ENCODE results near the gene NAT16. TPM values are rescaled to one million over a fixed set of nuclear protein-coding genes. Genes with fewer than 3 reads are reported as not detected.

NAT16 gene
- total RNA-seq, 3 donors from 2014 or later: not detected

- H3K4me1 ChIP-seq (ENCODE audit: low read depth): peaks cover 5% of the 10 kb centered on the region
- no peak overlapping the region for H3K4me3 ChIP-seq
- no peak for ATAC-seq
- intact Hi-C loops (cut with DNase I, micrococcal nuclease): loop anchor here in 1 of 2 donors (10.0 kb wide), 1 partner anchor 133 kb away; no protein-coding TSS in a partner anchor
- H3K36me3 ChIP-seq (ENCODE audit: low read depth): no peaks in the 10 kb centered on the region
- DNase-seq: no peak
- no peak for TF ChIP-seq CTCF (IDR thresholded peaks at IDR 0.05)
- no peaks in the 10 kb centered on the region for H3K9me3 ChIP-seq
Observed at GRCh38 chr7:101151908-101152651, 28.0 kb downstream of the NAT16 start.

GRCh38 chr7:101140746-101141382 is 39.2 kb downstream of the NAT16 start:
- TF ChIP-seq CTCF (IDR thresholded peaks at IDR 0.05): no peak
- intact Hi-C loops (cut with DNase I, micrococcal nuclease): no loop called here
- no peaks in the 10 kb centered on the region for H3K9me3 ChIP-seq
- no peaks in the 10 kb centered on the region for H3K36me3 ChIP-seq (ENCODE audit: low read depth)
- DNase-seq (no peak), ATAC-seq (no peak)
- H3K4me3 ChIP-seq: no peak overlapping the region
- peaks cover 6% of the 10 kb centered on the region for H3K4me1 ChIP-seq (ENCODE audit: low read depth)

- Histone ChIP-seq H3K4me3 (no peak overlapping the region), H3K4me1 (ENCODE audit: low read depth) (peaks cover 6% of the 10 kb centered on the region), H3K36me3 (ENCODE audit: low read depth) (no peaks in the 10 kb centered on the region), H3K9me3 (no peaks in the 10 kb centered on the region)
- no peak for DNase-seq
- no peak for ATAC-seq
- intact Hi-C loops (cut with DNase I, micrococcal nuclease): no loop called here
- no peak for TF ChIP-seq CTCF (IDR thresholded peaks at IDR 0.05)
Observed at GRCh38 chr7:101140339-101140699, 39.8 kb downstream of the NAT16 start.

- intact Hi-C loops (cut with DNase I, micrococcal nuclease): no loop called here
- no peaks in the 10 kb centered on the region for H3K4me1 ChIP-seq (ENCODE audit: low read depth)
- no peak overlapping the region for H3K4me3 ChIP-seq
- ATAC-seq: peak; percentile 96
- H3K36me3 ChIP-seq (ENCODE audit: low read depth): no peaks in the 10 kb centered on the region
- peak; percentile 59 to 80 (median 75) for DNase-seq
- TF ChIP-seq CTCF (IDR thresholded peaks at IDR 0.05): peak; percentile 50
- H3K9me3 ChIP-seq: no peaks in the 10 kb centered on the region
Observed at GRCh38 chr7:101138213-101138870, 41.8 kb downstream of the NAT16 start.

- H3K4me1 ChIP-seq (ENCODE audit: low read depth): no peaks in the 10 kb centered on the region
- no peaks in the 10 kb centered on the region for H3K9me3 ChIP-seq
- ATAC-seq (peak; percentile 49), DNase-seq (no peak)
- TF ChIP-seq CTCF (IDR thresholded peaks at IDR 0.05): no peak
- intact Hi-C loops (cut with DNase I, micrococcal nuclease): no loop called here
- no peak overlapping the region for H3K4me3 ChIP-seq
- H3K36me3 ChIP-seq (ENCODE audit: low read depth): no peaks in the 10 kb centered on the region
Observed at GRCh38 chr7:101137651-101138212, 42.4 kb downstream of the NAT16 start.

Measured in mucosa of descending colon (tissue), 3 donors.